Measurements from ENCODE around the gene DYRK2.
"Not testable (repeated sequence)": the region's sequence is repeated elsewhere in the genome, so short reads cannot be mapped to it uniquely, and the experiment has no call there.

DYRK2 gene

GRCh38 chr12:67671419-67671818, 22.9 kb downstream of the DYRK2 start:
- peak; percentile 73 for DNase-seq (ENCODE audit: low read depth)

- DNase-seq (ENCODE audit: low read depth), result no peak
These were observed 23.3 kb downstream of the DYRK2 start for GRCh38 chr12:67671892-67672291.

GRCh38 chr12:67672507-67672906, 24.0 kb downstream of the DYRK2 start:
- DNase-seq (ENCODE audit: low read depth), result not testable (repeated sequence)

GRCh38 chr12:67673509-67673908, 25.0 kb downstream of the DYRK2 start:
- DNase-seq (ENCODE audit: low read depth), result not testable (repeated sequence)

GRCh38 chr12:67674417-67674816, 25.9 kb downstream of the DYRK2 start:
- DNase-seq (ENCODE audit: low read depth), result no peak

- DNase-seq (ENCODE audit: low read depth), result peak; percentile 56
These were observed 28.1 kb downstream of the DYRK2 start for GRCh38 chr12:67676624-67677023.

- peak; percentile 51 for DNase-seq (ENCODE audit: low read depth)
These were observed 28.6 kb downstream of the DYRK2 start for GRCh38 chr12:67677166-67677565.

- peak; percentile 92 for DNase-seq (ENCODE audit: low read depth)
These were observed 32.7 kb downstream of the DYRK2 start for GRCh38 chr12:67681105-67681778.

GRCh38 chr12:67681941-67682620, 33.5 kb downstream of the DYRK2 start:
- DNase-seq (ENCODE audit: low read depth), result no peak

GRCh38 chr12:67689385-67689784, 40.8 kb downstream of the DYRK2 start:
- no peak for DNase-seq (ENCODE audit: low read depth)

GRCh38 chr12:67690656-67691055, 42.1 kb downstream of the DYRK2 start:
- no peak for DNase-seq (ENCODE audit: low read depth)

GRCh38 chr12:67691220-67691619, 42.7 kb downstream of the DYRK2 start:
- no peak for DNase-seq (ENCODE audit: low read depth)

- no peak for DNase-seq (ENCODE audit: low read depth)
These were observed 43.6 kb downstream of the DYRK2 start for GRCh38 chr12:67692135-67692534.

- no peak for DNase-seq (ENCODE audit: low read depth)
These were observed 44.4 kb downstream of the DYRK2 start for GRCh38 chr12:67692966-67693365.

GRCh38 chr12:67693894-67694293, 45.3 kb downstream of the DYRK2 start:
- no peak for DNase-seq (ENCODE audit: low read depth)

- DNase-seq (ENCODE audit: low read depth), result no peak
These were observed 45.9 kb downstream of the DYRK2 start for GRCh38 chr12:67694306-67694900.

GRCh38 chr12:67695974-67696373, 47.4 kb downstream of the DYRK2 start:
- DNase-seq (ENCODE audit: low read depth), result no peak

GRCh38 chr12:67697443-67697842, 48.9 kb downstream of the DYRK2 start:
- DNase-seq (ENCODE audit: low read depth), result peak; percentile 68

- DNase-seq (ENCODE audit: low read depth), result no peak
These were observed 49.4 kb downstream of the DYRK2 start for GRCh38 chr12:67697967-67698366.

- peak; percentile 90 for DNase-seq (ENCODE audit: low read depth)
These were observed 50.4 kb downstream of the DYRK2 start for GRCh38 chr12:67698672-67699581.

- peak; percentile 84 for DNase-seq (ENCODE audit: low read depth)
These were observed 52.6 kb downstream of the DYRK2 start for GRCh38 chr12:67701121-67701520.

GRCh38 chr12:67702136-67702535, 53.6 kb downstream of the DYRK2 start:
- no peak for DNase-seq (ENCODE audit: low read depth)
